ENCODE measurements around the gene RFX7.

- TF ChIP-seq POLR2AphosphoS5 (IDR thresholded peaks at IDR 0.05; ENCODE audit: low read depth, low read length) (no peak), SIN3A (IDR thresholded peaks at IDR 0.05; ENCODE audit: borderline replicate concordance, insufficient read depth, low read length) (no peak)
- TF ChIP-seq, protein P1, sequence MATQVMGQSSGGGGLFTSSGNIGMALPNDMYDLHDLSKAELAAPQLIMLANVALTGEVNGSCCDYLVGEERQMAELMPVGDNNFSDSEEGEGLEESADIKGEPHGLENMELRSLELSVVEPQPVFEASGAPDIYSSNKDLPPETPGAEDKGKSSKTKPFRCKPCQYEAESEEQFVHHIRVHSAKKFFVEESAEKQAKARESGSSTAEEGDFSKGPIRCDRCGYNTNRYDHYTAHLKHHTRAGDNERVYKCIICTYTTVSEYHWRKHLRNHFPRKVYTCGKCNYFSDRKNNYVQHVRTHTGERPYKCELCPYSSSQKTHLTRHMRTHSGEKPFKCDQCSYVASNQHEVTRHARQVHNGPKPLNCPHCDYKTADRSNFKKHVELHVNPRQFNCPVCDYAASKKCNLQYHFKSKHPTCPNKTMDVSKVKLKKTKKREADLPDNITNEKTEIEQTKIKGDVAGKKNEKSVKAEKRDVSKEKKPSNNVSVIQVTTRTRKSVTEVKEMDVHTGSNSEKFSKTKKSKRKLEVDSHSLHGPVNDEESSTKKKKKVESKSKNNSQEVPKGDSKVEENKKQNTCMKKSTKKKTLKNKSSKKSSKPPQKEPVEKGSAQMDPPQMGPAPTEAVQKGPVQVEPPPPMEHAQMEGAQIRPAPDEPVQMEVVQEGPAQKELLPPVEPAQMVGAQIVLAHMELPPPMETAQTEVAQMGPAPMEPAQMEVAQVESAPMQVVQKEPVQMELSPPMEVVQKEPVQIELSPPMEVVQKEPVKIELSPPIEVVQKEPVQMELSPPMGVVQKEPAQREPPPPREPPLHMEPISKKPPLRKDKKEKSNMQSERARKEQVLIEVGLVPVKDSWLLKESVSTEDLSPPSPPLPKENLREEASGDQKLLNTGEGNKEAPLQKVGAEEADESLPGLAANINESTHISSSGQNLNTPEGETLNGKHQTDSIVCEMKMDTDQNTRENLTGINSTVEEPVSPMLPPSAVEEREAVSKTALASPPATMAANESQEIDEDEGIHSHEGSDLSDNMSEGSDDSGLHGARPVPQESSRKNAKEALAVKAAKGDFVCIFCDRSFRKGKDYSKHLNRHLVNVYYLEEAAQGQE (IDR thresholded peaks at IDR 0.05; ENCODE audit: insufficient read depth in 1 of 2, low read depth in 2 of 2, low read length in 2 of 2): no peak
Observed at GRCh38 chr15:56077081-56077480, 166.6 kb downstream of the RFX7 start.
